GM12872 (cell line): ENCODE measurements around the gene FOXD2.

ENCODE experiments used
- TF ChIP-seq, protein P1 (sequence below): IDR thresholded peaks from 3 replicates; pipeline ENCODE4 v1.5.1; 2011; ENCODE audit warnings: low read depth, mild to moderate bottlenecking, low read length, moderate library complexity; ENCODE audit not compliant: insufficient read depth

Gene FOXD2

DNA sequence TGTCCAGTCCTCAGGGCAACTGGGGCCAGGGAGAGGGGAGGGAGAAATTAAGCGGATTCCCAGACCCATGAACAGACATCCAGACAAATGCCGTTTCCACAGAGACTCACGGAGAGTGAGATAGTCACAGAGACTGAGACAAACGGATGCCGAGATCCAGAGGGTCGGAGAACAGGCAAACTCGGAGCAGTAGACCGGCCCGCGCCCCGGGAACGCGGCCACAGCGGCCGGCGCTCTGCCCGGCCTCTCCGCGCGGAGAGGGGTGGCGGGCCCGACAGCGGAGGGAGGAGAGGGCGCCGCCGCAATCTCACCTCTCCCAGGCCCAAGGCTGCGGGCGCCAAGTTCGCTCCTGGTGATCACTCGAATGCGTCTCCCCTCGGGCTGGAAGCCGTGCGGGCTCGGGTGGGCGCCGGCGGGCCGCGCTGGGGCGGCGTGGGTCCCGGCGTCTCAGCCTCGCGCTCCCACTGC lies 831 bp upstream of the FOXD2 start:
- TF ChIP-seq, protein P1, sequence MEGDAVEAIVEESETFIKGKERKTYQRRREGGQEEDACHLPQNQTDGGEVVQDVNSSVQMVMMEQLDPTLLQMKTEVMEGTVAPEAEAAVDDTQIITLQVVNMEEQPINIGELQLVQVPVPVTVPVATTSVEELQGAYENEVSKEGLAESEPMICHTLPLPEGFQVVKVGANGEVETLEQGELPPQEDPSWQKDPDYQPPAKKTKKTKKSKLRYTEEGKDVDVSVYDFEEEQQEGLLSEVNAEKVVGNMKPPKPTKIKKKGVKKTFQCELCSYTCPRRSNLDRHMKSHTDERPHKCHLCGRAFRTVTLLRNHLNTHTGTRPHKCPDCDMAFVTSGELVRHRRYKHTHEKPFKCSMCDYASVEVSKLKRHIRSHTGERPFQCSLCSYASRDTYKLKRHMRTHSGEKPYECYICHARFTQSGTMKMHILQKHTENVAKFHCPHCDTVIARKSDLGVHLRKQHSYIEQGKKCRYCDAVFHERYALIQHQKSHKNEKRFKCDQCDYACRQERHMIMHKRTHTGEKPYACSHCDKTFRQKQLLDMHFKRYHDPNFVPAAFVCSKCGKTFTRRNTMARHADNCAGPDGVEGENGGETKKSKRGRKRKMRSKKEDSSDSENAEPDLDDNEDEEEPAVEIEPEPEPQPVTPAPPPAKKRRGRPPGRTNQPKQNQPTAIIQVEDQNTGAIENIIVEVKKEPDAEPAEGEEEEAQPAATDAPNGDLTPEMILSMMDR: no peak

DNA sequence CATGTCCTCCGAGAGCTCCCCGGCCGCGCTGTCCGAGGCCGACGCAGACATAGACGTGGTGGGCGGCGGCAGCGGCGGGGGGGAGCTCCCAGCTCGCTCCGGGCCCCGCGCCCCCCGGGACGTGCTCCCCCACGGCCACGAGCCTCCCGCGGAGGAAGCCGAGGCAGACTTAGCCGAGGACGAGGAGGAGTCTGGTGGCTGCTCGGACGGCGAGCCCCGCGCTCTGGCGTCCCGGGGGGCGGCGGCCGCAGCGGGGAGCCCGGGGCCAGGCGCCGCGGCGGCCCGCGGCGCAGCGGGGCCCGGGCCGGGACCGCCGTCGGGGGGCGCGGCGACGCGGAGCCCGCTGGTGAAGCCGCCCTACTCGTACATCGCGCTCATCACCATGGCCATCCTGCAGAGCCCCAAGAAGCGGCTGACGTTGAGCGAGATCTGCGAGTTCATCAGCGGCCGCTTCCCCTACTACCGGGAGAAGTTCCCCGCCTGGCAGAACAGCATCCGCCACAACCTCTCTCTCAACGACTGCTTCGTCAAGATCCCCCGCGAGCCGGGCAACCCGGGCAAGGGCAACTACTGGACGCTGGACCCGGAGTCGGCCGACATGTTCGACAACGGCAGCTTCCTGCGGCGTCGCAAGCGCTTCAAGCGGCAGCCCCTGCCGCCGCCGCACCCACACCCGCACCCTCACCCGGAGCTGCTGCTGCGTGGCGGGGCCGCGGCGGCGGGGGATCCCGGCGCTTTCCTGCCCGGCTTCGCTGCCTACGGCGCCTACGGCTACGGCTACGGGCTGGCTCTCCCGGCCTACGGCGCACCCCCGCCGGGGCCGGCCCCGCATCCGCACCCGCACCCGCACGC lies 547 bp downstream of the FOXD2 start:
- TF ChIP-seq, protein P1: no peak

DNA sequence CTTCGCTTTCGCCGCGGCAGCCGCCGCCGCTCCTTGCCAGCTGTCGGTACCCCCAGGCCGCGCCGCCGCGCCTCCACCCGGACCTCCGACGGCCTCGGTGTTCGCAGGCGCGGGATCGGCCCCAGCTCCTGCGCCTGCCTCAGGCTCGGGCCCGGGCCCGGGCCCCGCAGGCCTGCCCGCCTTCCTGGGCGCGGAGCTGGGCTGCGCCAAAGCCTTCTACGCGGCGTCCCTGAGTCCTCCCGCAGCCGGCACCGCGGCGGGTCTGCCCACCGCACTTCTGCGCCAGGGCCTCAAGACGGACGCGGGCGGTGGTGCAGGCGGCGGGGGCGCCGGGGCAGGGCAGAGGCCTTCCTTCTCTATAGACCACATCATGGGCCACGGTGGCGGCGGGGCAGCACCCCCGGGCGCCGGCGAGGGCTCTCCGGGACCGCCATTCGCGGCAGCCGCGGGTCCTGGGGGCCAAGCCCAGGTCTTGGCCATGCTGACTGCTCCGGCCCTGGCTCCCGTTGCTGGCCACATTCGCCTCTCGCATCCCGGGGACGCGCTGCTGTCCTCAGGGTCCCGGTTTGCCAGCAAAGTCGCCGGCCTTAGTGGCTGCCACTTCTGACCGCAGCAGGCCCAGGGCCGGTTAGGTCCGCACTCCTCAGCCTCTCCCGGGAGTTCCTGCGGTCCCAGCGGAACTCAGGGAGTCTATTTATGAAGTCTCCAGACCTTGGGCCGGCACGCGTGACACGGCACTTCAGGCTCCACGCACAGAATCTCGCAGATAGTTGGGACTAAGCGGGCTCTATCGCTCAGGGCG lies 1.4 kb downstream of the FOXD2 start:
- TF ChIP-seq, protein P1: no peak

DNA sequence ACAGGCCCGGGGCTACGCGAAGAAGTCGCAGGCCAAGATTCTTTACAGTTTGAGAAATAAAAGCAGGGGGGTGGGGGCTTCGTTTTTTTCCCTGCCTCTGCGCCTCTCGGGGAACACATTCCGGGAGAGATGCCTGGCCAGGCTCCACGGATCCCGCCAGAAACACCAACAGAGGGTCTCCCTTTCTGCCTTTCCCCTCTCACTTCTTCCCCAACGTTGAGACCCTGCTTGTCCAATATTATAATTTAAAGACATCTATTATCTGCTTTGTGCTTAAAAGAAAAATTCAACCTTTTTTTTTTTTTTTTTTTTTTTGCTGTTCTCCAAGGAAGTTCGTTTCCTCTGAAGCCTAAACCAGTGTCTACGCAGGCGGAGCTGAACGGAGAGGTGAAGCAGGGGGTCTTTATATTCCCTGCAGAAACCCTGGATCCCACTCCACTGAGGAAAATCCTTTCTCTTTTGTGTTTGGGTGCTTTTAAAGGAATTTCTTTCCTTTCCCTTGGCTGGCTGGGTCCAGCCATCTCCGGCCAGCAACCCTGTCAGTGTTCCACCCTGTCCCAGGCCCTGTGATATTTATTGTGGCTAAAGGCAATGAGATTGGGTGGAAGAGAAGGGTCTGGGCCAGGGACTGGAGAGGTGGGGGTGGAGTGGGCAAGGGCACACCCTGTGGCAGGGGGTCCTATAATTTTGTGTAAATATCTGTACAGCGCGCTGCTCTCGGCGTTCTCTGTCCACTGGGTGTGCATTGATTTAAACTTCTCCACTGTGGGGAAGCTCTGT lies 2.2 kb downstream of the FOXD2 start:
- TF ChIP-seq, protein P1: no peak

DNA sequence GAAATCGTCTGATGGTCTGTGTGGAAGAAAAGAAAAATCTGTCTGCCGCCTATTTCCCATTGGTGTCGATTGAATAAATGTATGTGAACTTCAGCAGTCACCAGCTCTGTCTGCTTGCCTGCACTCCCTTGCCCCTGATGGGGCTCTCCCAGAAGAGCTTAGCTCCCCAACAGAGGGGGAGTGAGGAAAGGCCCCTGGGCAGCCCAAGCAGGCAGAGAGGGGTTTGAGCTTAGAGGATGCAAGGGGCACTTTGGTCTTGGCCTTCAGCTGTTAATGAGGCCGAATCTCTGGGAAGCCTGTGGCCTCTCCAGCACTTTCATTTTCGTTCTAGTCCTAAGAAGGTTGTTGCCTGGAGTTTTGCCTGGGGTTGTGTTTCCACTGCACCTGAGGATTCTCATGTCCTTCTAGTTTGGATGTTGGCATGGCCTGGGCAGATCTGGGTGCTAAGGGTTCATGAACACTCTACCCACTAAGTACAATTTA lies 2.8 kb downstream of the FOXD2 start:
- TF ChIP-seq, protein P1: no peak

DNA sequence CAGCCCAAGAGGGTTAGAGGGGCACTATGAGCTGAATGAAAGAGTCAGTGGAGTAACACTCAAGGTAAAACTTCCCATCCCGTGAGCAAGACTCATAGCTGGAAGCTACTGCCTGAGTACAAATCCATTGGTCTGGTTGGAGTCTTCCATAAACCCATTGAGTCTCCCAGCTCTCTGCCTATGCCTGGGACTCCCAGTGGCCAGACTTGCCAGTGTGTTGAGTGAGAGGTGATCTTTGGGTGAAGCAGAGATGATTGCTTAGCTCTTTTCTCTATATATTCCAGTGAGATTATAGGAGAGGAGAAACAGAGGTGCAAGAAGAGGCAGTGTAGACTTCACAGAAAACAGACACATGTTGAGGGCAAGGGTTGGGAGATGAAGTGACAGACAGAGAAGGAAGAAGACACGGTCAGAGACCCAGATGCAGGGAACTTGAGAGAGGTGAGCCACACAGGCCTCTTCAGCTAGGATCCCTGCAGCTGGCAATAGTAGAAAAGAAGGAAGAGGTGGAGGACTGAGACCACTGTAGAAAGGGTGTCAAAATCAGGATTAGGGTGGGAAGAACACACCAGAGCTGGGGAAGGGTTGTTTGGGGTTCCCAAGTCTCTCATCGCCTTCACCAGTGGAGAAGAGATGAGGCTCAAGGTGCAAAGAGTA lies 3.7 kb downstream of the FOXD2 start:
- TF ChIP-seq, protein P1: no peak
